HEK293 (cell line): ENCODE data around the gene SLC35G3.
A peak's percentile ranks its signal among the peaks of the same experiment; 100 is the strongest.

Experiments
- CTCF ChIP-seq: fragments of 450-650 bp; formaldehyde crosslinking; IDR thresholded peaks from 2 replicates; pipeline ENCODE4 v1.5.1; 2016; ENCODE audit warnings: missing biosample characterization, missing genetic modification characterization
- REPIN1 ChIP-seq: fragments of 450-650 bp; formaldehyde crosslinking; IDR thresholded peaks from 2 replicates; pipeline ENCODE4 v1.5.1; 2017; ENCODE audit warnings: missing biosample characterization, missing genetic modification characterization, low read depth
- SP7 ChIP-seq: fragments of 450-650 bp; formaldehyde crosslinking; IDR thresholded peaks from 2 replicates; pipeline ENCODE4 v1.5.1; 2016; ENCODE audit warnings: missing biosample characterization, missing genetic modification characterization
- ZBTB48 ChIP-seq: fragments of 450-650 bp; formaldehyde crosslinking; IDR thresholded peaks from 2 replicates; pipeline ENCODE4 v1.5.1; 2016; ENCODE audit warnings: missing biosample characterization, missing genetic modification characterization
- ZFHX2 ChIP-seq: fragments of 450-650 bp; formaldehyde crosslinking; conservative IDR thresholded peaks from 2 replicates; pipeline ENCODE4 v1.5.1; 2016; ENCODE audit warnings: missing biosample characterization, missing genetic modification characterization
- ZNF423 ChIP-seq: fragments of 450-650 bp; formaldehyde crosslinking; IDR thresholded peaks from 2 replicates; pipeline ENCODE4 v1.5.1; 2016; ENCODE audit warnings: missing biosample characterization, missing genetic modification characterization
- ZNF629 ChIP-seq: fragments of 450-650 bp; formaldehyde crosslinking; IDR thresholded peaks from 2 replicates; pipeline ENCODE4 v1.5.1; 2017; ENCODE audit warnings: missing biosample characterization, missing genetic modification characterization
- ZNF645 ChIP-seq: fragments of 450-650 bp; formaldehyde crosslinking; IDR thresholded peaks from 2 replicates; pipeline ENCODE4; 2016; ENCODE audit warnings: missing biosample characterization, missing genetic modification characterization

GRCh38 chr17:35170968-35171771 lies 23.0 kb downstream of the SLC35G3 start:
- TF ChIP-seq ZFHX2 (no peak), CTCF (tag by site-specific recombination) (peak; percentile 43; the same call in 1 of the 2 replicates), ZBTB48 (tag by site-specific recombination) (no peak), SP7 (tag by site-specific recombination) (no peak), ZNF645 (tag by site-specific recombination) (no peak), ZNF629 (tag by site-specific recombination) (no peak), ZNF423 (tag by site-specific recombination) (no peak), REPIN1 (tag by site-specific recombination) (no peak)
